ENCODE data around the gene C20orf144.
"Not testable (repeated sequence)": the region's sequence is repeated elsewhere in the genome, so short reads cannot be mapped to it uniquely, and the experiment has no call there.

DNA sequence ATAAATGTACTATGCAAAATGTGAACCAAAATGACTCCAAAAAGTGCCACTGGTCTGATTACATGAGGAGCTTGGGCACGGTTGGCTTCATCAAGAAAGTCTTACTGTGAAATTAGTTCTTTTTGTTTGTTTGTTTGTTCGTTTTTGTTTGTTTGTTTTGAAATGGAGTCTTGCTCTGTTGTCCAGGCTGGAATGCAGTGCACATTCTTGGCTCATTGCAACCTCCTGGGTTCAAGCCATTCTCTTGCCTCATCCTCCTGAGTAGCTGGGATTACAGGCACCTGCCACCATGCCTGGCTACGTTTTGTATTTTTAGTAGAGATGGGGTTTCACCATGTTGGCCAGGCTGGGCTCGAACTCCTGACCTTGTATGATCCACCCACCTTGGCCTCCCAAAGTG, 30.2 kb upstream of the C20orf144 start:
- TF ChIP-seq POLR2AphosphoS5 (IDR thresholded peaks at IDR 0.05) = not testable (repeated sequence)
- TF ChIP-seq, protein P1, sequence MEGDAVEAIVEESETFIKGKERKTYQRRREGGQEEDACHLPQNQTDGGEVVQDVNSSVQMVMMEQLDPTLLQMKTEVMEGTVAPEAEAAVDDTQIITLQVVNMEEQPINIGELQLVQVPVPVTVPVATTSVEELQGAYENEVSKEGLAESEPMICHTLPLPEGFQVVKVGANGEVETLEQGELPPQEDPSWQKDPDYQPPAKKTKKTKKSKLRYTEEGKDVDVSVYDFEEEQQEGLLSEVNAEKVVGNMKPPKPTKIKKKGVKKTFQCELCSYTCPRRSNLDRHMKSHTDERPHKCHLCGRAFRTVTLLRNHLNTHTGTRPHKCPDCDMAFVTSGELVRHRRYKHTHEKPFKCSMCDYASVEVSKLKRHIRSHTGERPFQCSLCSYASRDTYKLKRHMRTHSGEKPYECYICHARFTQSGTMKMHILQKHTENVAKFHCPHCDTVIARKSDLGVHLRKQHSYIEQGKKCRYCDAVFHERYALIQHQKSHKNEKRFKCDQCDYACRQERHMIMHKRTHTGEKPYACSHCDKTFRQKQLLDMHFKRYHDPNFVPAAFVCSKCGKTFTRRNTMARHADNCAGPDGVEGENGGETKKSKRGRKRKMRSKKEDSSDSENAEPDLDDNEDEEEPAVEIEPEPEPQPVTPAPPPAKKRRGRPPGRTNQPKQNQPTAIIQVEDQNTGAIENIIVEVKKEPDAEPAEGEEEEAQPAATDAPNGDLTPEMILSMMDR (IDR thresholded peaks at IDR 0.05) = not testable (repeated sequence)

Data from transverse colon (tissue), 4 donors.